NOMO-1 treated with dmso at 0.1 percent for 144 hours (cell line): ENCODE measurements around the gene HECTD1.
"Not testable (repeated sequence)": the region's sequence is repeated elsewhere in the genome, so short reads cannot be mapped to it uniquely, and the experiment has no call there.

Source experiments
- DNase-seq: peaks from one replicate; lab custom pipeline; 2025; ENCODE audit not compliant: unreplicated experiment; lab: John Stamatoyannopoulos, UW

Gene HECTD1

DNA sequence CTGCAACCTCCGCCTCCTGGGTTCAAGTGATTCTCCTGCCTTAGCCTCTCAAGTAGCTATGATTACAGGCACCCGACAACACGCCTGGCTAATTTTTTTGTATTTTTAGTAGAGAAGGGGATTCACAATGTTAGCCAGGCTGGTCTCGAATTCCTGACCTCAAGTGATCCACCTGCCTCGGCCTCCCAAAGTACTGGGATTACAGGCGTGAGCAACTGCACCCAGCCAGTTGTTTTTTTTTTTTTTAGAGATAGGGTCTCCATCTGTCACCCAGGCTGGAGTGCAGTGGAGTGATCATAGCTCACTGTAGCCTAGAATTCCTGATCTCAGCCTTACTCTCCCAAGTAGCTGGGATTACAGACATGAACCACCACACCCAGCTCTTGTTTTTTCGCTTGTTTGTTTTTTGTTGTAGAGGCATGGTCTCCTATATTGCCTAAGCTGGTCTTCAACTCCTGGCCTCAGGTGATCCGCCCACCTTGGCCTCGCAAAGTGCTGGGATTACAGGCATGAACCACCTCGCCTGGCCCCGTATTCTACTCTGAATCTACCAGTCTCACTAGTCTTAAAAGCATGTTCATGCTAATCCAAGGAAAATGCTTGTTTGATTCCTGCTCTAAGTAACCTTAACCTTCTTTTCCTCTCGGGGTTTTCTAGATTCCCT, 149.8 kb downstream of the HECTD1 start:
- DNase-seq: no peak

DNA sequence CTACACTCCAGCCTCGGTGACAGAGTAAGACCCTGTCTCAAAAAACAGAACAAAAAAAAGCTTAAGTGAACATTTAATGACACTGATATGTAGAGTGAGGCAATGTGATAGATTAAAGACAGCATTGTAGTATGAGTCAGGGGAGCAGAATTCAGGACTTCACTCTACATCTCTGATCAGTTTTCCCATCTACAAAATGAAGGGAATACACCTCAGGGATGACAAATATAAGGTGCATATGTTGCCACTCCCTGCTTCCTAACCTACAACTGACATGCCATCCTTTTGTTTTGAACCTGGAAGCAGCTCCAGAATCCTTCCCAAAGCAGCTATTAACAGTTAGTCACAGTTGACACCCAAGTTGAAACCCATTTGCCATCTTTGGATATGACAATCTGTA, 150.6 kb downstream of the HECTD1 start:
- no peak for DNase-seq

DNA sequence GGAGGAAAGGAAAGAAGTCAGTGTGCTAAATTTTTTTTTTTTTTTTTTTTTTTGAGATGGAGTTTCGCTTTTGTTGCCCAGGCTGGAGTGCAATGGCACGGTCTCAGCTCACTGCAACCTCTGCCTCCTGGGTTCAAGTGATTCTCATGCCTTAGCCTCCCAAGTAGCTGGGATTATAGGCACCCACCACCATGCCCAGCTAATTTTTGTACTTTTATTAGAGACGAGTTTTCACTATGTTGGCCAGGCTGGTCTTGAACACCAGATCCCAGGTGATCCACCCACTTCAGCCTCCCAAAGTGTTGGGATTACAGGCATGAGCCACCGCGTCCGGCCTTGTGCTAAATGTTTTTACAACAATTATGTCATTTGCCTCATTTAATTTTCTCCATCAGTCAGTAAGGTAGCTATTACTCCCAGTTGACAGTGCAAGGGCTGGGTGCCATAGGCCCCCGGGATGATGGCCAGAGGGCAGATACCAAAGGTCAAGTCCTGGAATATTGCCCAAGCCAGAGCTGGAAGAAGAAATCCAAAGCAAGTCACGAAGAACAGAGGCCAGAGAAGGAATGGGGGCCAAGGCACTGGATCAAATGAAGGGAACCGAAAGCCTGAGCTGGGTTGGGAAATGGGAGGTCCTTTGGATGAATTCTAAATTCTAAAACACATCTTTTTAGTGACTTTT, 154.5 kb downstream of the HECTD1 start:
- DNase-seq: not testable (repeated sequence)

DNA sequence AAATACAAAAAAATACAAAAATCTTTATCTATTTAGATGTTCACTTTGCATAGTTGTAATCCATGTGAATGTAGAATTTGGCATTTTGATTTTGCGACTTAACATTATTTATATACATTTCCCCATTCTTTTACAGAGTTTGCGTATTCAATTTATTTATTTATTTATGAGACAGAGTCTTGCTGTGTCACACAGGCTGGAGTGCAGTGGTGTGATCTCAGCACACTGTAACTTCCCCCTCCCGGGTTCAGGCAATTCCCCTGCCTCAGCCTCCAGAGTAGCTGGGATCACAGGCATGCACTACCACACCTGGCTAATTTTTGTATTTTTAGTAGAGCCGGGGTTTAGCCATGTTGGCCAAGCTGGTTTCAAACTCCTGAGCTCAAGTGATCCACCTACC, 156.1 kb downstream of the HECTD1 start:
- DNase-seq: no peak

DNA sequence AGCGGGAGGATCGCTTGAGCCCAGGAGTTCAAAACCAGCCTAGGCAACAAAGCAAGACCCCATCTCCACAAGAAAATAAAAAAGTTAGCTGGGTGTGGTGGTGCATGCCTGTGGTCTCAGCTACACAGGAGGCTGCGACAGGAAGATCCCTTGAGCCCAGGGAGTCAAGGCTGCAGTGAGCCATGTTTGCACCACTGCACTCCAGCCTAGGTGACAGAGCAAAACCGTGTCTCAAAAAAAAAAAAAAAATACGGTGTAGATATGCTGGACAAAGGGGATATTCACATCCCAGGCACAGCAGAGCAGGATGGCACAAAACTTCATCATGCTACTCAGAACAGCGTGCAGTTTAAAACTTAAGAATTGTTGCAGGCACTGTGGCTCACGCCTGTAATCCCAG, 156.6 kb downstream of the HECTD1 start:
- DNase-seq: no peak
